OCI-LY1 (cell line): Measurements from ENCODE around the gene UMODL1.
A peak's percentile ranks its signal among the peaks of the same experiment; 100 is the strongest.

ENCODE experiments used
- H2AFZ ChIP-seq: fragments of 200-600 bp; sonication (generic), shearing (Covaris generic); 2 replicates; pipeline ENCODE4 v1.6.0; 2014; ENCODE audit warnings: antibody characterized with exemption, mild to moderate bottlenecking, low read length
- H3F3A ChIP-seq: fragments of 200-600 bp; sonication (generic), shearing (Covaris generic); 2 replicates; pipeline ENCODE4 v1.6.0; 2014; ENCODE audit warnings: mild to moderate bottlenecking, antibody characterized with exemption, low read length, moderate library complexity; ENCODE audit not compliant: insufficient read depth
- H3K27ac ChIP-seq: fragments of 200-600 bp; sonication (generic); 2 replicates; pipeline ENCODE4 v1.5.1; 2014; ENCODE audit warnings: low read length, mixed run types, mild to moderate bottlenecking, low read depth; ENCODE audit not compliant: poor library complexity, severe bottlenecking
- H3K27me3 ChIP-seq: fragments of 200-600 bp; sonication (generic); 2 replicates; pipeline ENCODE4 v1.6.0; 2014; ENCODE audit warnings: antibody characterized with exemption, mild to moderate bottlenecking, low read length, moderate library complexity; ENCODE audit not compliant: insufficient read depth
- H3K36me3 ChIP-seq: fragments of 200-600 bp; sonication (generic); 2 replicates; pipeline ENCODE4 v1.6.1; 2014; ENCODE audit warnings: mild to moderate bottlenecking, antibody characterized with exemption, low read length, moderate library complexity, mixed read lengths; ENCODE audit not compliant: insufficient read depth
- H3K4me1 ChIP-seq: fragments of 200-600 bp; sonication (generic); 2 replicates; pipeline ENCODE4 v1.5.1; 2014; ENCODE audit warnings: mild to moderate bottlenecking, low read length, moderate library complexity; ENCODE audit not compliant: insufficient read depth, severe bottlenecking
- H3K4me2 ChIP-seq: fragments of 200-600 bp; sonication (generic), shearing (Covaris generic); 2 replicates; pipeline ENCODE4 v1.6.1; 2014; ENCODE audit warnings: low read length
- H3K4me3 ChIP-seq: fragments of 200-600 bp; sonication (generic); 2 replicates; pipeline ENCODE4 v1.5.1; 2014; ENCODE audit warnings: low read length, low read depth, mild to moderate bottlenecking, mixed read lengths; ENCODE audit not compliant: poor library complexity, severe bottlenecking
- H3K79me2 ChIP-seq: fragments of 200-600 bp; shearing (Covaris generic); 2 replicates; pipeline ENCODE4 v1.6.1; 2016; ENCODE audit warnings: mixed run types, low read length, mixed read lengths; ENCODE audit not compliant: insufficient read depth
- H3K9ac ChIP-seq: fragments of 200-600 bp; sonication (generic), shearing (Covaris generic); 2 replicates; pipeline ENCODE4 v1.6.1; 2014; ENCODE audit warnings: mild to moderate bottlenecking, low read length, mixed read lengths
- H3K9me2 ChIP-seq: fragments of 200-600 bp; sonication (generic), shearing (Covaris generic); 2 replicates; pipeline ENCODE4 v1.6.1; 2014; ENCODE audit warnings: low read depth, mild to moderate bottlenecking, low read length, mixed read lengths
- H3K9me3 ChIP-seq: fragments of 200-600 bp; shearing (Covaris generic); 2 replicates; pipeline ENCODE4 v1.6.1; 2014; ENCODE audit warnings: low read length, mixed read lengths
- H4K20me1 ChIP-seq: fragments of 200-600 bp; sonication (generic), shearing (Covaris generic); 2 replicates; pipeline ENCODE4 v1.6.0; 2016; ENCODE audit warnings: mild to moderate bottlenecking, low read length; ENCODE audit not compliant: insufficient read depth
- CTCF ChIP-seq: fragments of 200-600 bp; sonication (generic), shearing (Covaris generic); IDR thresholded peaks from 2 replicates; pipeline ENCODE4 v1.5.1; 2017; ENCODE audit warnings: mild to moderate bottlenecking, antibody characterized with exemption, low read length, moderate library complexity, mixed read lengths
- EZH2 ChIP-seq: fragments of 200-600 bp; sonication (generic), shearing (Covaris generic); IDR thresholded peaks from 2 replicates; pipeline ENCODE4 v1.8.0; 2017; ENCODE audit warnings: borderline replicate concordance, mixed run types, mild to moderate bottlenecking, antibody characterized with exemption, low read length, moderate library complexity, mixed read lengths

UMODL1 gene

GRCh38 chr21:42107881-42108553, 36.9 kb downstream of the UMODL1 start:
- Histone ChIP-seq H4K20me1 (no peaks in the 10 kb centered on the region), H3K79me2 (no peaks in the 10 kb centered on the region), H3K27ac (peak overlapping the region; percentile 50), H3F3A (no peaks in the 10 kb centered on the region), H3K4me3 (peak overlapping the region; percentile 2), H3K27me3 (peaks cover 6% of the 10 kb centered on the region; the same call in 1 of the 2 replicates), H2AFZ (no peak overlapping the region), H3K9ac (no peak overlapping the region; the same call in 1 of the 2 replicates), H3K4me2 (peak overlapping the region; percentile 33; the same call in 1 of the 2 replicates), H3K4me1 (peaks cover 16% of the 10 kb centered on the region), H3K9me3 (no peaks in the 10 kb centered on the region), H3K9me2 (no peaks in the 10 kb centered on the region), H3K36me3 (no peaks in the 10 kb centered on the region)
- TF ChIP-seq CTCF (peak; percentile 86), EZH2 (no peak)

DNA sequence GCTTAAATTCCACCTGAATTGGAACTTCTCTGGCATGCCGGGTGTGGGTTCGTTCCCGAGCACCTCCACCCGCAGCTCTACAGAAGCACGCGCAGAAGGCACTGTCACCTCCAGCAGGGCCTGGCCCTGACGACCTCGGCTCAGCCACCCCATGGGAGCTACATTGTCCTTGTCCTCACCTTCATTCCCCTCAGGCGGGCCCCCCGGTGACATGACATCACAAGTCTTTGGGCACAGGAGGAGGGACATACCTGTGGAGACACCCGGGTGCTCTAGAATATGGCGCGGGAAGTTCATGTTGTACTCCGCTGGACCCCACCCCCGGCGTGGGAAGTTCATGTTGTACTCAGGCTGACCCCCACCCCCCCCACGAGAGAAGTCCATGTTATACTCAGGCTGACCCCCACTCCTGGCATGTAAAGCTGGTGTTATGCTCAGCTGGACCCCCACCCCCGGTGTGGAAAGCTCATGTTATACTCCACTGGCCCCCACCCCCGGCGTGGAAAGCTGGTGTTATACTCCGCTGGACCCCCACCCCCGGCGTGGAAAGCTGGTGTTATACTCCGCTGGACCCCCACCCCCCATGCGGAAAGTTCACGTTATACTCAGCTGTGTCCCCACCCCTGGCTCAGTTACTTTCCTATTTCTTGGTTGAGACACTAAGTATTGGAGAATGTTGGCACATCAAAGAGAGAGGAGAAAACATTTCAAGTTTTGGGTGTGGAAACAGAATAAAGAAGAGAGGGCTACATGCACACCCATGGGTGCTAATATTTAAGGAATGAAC, 37.6 kb downstream of the UMODL1 start:
- Histone ChIP-seq H3K4me2 (peak overlapping the region; percentile 33; the same call in 1 of the 2 replicates), H3K27me3 (no peaks in the 10 kb centered on the region; the same call in 1 of the 2 replicates), H2AFZ (no peak overlapping the region)

GRCh38 chr21:42109473-42109872, 38.4 kb downstream of the UMODL1 start:
- Histone ChIP-seq H3K79me2 (no peaks in the 10 kb centered on the region), H3K9ac (no peak overlapping the region), H2AFZ (no peak overlapping the region), H3K27me3 (peaks cover 6% of the 10 kb centered on the region; the same call in 1 of the 2 replicates), H3K4me2 (no peak overlapping the region), H3F3A (no peaks in the 10 kb centered on the region), H3K4me3 (no peak overlapping the region), H3K36me3 (no peaks in the 10 kb centered on the region), H3K9me2 (no peaks in the 10 kb centered on the region), H3K4me1 (peaks cover 16% of the 10 kb centered on the region), H3K9me3 (no peaks in the 10 kb centered on the region), H3K27ac (no peak overlapping the region), H4K20me1 (no peaks in the 10 kb centered on the region)
- TF ChIP-seq CTCF: no peak
- no peak for TF ChIP-seq EZH2

More for the DNA sequence above, 37.6 kb downstream of the UMODL1 start:
- TF ChIP-seq CTCF (no peak), EZH2 (no peak)
- Histone ChIP-seq H3K4me1 (peaks cover 16% of the 10 kb centered on the region), H3K9ac (no peak overlapping the region; the same call in 1 of the 2 replicates), H3K36me3 (no peaks in the 10 kb centered on the region), H3K4me3 (no peak overlapping the region), H4K20me1 (no peaks in the 10 kb centered on the region), H3K9me2 (no peaks in the 10 kb centered on the region), H3K27ac (peak overlapping the region; percentile 50), H3K9me3 (no peaks in the 10 kb centered on the region), H3K79me2 (no peaks in the 10 kb centered on the region), H3F3A (no peaks in the 10 kb centered on the region)
